ELR (cell line): ENCODE measurements around the gene OSMR.
"Not testable (repeated sequence)": the region's sequence is repeated elsewhere in the genome, so short reads cannot be mapped to it uniquely, and the experiment has no call there.

Source experiments
- DNase-seq: peaks from one replicate; pipeline ENCODE4 v3.0.0-alpha.2; 2015; ENCODE audit warnings: low read depth

Gene OSMR

DNA sequence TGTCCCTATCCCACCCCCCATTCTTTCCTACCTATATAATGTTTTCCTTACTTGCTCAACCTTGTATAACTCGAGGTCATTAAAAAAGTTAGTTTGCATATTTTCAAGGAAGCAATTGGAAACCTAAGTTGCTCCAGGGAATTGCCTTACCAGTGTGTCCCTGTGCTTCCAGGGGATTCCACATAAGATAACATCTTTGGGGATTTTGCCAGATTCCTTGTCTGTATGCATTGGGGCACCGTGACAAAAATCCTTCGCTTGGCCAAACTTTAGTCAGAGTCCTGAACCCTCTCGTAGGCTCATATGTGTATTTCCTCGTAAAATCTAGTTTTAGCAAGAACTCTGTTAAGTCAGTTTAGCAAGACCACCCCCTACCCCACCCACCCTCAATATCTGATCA lies 14.7 kb upstream of the OSMR start:
- DNase-seq: no peak

DNA sequence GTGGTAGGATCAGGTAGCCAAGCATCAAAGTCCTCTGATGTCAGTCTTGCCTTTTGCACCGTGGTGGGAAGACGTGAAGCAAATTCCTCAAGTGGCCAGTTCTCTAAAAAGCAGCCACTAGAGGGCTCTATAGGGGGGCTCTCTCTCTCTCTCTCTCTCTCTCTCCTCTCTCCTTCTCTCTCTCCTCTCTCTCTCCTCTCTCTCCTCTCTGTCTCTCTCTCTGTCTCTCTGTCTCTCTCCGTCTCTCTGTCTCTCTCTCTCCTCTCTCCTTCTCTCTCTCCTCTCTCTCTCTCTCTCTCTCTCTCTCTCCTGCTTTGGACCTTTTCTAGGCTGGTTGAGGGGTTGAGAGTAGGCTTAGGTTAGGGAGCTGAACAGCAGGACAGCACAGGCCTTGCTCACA lies 13.9 kb upstream of the OSMR start:
- DNase-seq: peak; percentile 80

DNA sequence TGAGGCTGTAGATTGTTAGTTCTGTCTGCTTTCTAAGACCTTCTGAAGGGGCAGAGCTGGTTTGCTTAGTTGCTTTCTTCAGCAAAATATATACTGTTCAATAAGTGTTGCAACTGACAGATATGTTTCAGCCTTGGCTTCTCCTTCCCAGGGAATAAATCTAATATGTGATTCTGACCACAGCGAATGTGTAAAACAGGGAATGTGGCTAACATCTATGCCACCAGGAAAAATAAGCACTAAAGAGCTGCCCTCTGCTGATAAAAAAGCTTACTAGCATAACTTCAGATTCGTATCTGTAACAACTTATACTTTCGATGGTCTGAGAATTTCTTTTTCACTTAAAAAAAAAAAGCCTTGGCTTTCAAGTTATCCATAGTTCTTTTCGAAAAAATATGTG lies 13.0 kb upstream of the OSMR start:
- no peak for DNase-seq

DNA sequence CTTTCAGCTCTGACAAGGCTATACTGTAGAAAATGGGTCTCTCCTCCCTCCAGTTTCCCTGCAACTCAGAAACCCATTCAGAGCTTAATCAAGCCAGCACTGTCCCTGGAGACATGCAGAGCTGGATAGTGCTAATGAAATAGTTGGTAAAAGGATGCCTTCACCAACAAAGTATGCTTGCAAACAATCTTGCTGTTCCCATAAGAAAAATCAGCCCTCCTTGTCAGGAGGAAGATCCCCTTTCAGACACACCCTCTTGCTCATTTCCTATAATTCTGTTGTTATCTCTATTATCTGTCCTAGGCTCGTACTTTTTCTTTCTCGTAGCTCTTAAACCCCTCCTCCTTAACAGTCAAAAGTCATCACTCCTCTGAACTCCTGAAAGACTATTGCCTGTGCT lies 9.9 kb upstream of the OSMR start:
- peak; percentile 36 for DNase-seq

DNA sequence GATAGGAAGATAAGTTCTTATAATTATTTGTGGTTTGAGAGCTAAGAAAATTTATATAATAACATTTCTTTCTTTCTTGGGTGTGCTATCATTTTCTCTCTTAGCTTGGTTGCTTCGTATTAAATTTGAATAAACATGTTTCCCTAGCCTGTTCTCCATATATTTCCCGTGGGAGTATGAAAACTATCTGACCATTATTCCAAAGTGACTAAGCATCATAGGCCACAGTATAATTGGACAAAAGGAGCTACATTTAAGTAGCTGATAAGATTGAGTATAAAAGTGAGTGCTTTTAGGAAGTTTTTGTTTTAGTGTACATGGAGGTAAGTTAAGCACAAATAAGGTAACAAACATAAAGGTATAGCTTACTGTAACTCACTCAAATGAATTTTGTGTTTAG lies 8.4 kb upstream of the OSMR start:
- no peak for DNase-seq

DNA sequence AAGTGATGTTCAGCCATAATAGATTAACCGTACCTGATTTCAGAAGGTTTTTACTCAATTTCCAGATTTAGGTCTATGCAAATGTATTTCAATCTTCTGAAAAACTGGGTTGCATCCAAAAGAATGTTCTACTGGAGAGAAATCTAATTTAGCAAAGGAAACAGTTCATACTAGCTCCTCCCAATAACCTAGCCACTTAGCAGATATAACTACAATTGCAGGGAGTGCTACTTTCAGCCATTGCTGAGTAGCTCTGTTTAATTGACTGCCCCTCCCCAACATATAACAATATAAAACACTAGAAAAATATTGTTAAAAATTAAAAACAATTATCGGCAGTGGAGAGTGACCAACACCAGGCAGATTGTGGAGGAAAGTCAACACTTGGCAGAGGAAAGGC lies 7.9 kb upstream of the OSMR start:
- no peak for DNase-seq

DNA sequence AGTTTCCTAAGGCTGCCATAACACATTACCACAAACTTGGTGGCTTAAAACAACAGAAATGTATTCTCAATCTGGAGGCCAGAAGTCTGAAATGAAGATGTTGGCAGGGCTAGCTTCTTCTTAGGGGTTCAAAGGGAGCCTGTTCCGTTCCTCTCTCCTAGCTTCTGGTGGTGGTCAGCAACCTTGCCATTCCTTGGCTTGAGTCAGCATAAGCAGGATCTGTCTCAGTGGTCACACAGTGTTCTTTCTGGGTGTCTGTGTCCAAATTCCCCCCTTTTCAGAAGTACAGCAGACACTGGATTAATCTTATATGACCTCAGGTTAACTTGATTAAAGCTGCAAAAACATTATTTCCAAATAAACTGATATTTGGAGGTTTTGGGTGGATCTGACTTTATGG lies 2.1 kb upstream of the OSMR start:
- no peak for DNase-seq

DNA sequence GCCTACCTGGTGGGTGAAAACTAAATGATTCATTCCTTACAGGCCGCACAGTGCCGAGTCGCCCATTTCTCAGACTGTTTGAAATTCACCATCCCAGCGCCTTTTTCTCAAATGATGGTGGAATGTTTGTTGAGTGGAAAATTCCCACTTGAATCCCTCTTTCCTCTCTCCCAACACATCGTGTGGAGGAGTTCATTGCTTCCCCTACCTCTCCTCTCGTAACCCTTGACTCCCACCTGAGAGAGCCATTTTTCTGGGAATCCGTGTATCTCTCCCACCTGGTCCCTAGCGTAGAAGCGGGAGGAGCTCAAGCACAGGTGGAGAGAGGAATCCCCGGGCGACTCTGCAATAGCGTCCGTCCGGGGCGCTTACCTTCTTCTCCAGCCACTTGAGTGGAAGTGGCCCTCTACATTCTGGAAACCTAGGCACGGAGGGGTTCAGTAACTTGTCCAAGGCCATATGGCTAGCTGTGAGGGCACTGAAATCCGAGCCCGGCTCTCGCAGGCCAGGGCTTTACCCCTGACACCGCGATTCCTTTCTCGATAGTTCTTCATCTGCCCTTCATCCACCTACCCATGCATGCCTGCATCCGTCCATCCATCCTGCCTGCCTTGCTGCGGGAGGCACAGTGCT lies 683 bp downstream of the OSMR start:
- peak; percentile 40 for DNase-seq

DNA sequence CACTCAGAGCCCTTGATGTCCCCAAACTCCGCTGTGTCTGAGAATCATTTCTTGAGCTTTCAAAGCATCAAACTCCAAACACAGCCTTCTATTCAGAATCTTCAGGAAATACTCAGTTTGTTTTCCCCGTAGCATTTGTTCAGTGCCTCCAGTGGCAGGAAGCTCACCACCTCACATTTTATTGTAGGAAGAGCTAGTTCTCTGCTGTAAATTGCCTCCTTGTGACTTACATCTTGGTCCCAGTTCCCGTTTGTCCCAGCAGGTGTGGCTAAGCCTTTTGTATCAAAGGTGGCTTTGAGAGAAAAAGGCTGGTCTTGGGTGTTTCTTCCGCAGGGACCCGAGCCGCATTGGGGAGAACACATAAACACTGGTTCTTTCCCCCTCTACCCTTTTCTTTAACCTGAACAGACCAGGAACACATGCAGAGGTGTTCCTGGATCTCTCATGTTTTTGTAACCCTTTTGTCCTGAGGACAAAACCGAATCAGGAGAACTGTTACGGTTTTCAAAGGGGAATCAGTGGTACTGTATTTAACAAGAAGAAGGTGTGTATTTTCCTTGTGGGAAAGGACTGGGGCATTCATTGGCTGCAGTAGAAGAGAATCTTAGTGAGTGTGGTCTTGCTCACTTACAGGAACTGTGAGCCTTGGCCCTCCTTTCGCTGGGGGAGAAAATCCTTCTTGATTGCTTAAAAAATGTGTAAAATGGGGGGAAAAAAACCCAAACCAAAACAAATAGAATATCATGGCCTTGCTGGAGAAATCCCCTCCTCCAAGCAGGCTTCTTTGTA lies 1.9 kb downstream of the OSMR start:
- peak; percentile 28 for DNase-seq

DNA sequence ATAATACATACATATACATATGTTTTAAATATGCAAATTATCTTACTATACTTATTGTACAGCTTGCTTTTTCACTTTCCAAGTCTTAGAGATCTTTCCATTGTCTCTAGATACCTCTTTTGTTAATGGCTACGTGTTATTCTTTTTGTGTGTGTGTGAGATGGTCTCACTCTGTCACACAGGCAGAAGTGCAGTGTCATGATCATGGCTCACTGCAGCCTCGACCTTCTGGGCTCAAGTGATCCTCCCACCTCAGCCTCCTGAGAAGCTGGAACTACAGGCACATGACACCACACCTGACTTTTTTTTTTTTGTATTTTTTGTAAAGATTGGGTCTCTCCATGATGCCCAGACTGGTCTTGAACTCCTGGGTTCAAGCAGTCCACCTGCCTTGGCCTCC lies 2.8 kb downstream of the OSMR start:
- no peak for DNase-seq

DNA sequence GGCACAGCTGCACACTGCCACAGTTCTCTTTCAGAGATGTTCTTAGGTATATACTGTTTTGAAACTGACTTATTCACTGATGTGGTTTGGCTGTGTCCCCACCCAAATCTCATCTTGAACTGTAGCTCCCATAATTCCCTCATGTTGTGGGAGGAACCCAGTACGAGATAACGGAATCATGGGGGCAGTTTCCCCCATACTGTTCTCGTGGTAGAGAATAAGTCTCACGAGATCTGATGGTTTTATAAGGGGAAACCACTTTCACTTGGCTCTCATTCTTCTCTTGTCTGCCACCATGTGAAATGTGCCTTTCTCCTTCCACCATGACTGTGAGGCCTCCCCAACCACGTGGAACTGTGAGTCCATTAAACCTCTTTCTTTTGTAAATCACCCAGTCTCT lies 5.8 kb downstream of the OSMR start:
- DNase-seq: not testable (repeated sequence)

DNA sequence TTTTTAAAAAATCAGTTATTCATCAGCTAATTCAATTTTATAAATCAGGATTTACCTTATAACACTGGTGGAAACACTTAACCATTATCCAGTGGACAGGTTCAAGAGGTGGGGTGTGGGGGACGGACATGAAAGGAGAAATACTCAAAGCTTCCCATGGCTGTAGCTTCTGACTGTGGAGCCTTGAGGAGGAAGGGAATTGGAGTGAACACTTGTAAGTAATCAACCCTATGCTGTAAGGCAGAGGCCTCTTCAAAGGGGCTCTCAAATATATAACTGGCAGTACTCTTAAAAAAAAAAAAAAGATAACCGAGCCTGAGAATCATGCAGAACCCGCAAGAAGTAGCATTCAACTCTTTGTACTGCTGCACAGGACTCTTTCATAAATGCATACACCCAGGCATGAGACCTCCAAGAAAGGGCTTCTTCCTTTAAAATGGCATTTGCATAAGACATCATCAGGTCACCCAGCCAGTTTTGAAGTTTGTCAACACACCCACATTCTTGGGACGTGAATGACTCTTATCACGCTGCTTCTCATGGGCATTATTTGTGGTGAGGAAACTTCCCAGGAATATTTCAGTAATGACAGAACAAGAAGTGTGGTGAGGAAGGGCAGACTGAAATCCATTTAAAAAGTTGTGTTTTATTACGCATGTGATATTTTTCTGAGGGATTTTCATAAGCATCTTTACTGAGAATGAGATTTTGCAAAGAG lies 8.1 kb downstream of the OSMR start:
- peak; percentile 98 for DNase-seq

DNA sequence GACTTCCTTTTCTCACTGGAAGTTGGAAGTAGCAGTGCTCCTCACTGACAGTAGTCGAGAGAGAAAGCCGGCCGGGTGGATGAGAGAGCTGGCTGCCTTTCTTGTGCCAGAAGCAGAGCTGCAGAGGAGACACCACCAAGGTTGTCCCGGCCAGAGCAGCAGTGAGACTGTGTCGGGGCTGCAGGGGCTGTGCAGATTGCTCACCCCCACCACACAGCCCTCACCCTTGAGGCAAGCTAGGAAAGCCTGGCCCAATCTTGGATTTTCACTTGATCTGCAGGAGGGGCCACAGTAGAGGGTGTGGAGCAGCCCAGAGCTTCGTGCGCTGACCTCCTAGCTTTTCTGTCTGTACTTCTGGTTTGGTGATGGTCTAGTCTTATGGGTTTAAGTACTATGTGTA lies 9.1 kb downstream of the OSMR start:
- no peak for DNase-seq

DNA sequence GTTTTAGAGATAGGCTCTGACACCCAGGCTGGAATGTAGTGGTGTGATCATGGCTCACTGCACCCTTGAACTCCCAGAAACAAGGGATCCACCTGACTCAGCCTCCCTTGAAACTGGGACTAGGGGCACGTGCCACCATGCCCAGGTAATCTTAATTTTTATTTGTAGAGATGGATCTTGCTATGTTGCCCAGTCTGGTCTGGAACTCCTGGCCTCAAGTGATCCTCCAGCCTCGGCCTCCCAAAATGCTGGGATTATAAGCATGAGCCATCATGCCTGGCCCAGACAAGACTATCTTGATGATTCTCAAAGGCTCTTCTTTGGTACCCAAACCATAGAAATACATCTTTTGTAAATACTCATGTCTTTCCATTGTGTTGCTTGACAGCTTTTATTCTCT lies 10.8 kb downstream of the OSMR start:
- DNase-seq: no peak

DNA sequence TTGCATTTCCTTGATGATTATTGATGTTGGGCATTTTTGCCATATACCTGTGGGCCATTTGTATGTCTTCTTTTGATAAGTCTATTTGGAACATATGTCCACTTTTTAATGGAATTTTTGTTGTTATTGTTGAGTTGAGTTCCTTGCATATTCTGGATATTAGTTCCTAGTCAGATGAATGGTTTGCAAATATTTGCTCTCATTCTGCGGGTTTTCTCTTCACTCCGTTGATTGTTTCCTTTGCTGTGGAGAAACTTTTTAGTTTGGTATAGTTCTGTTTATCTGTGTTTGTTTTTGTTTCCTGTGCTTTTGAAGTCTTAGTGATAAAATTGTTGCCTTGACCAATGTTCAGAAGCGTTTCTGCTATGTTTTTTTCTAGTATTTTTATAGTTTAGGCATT lies 13.0 kb downstream of the OSMR start:
- no peak for DNase-seq

DNA sequence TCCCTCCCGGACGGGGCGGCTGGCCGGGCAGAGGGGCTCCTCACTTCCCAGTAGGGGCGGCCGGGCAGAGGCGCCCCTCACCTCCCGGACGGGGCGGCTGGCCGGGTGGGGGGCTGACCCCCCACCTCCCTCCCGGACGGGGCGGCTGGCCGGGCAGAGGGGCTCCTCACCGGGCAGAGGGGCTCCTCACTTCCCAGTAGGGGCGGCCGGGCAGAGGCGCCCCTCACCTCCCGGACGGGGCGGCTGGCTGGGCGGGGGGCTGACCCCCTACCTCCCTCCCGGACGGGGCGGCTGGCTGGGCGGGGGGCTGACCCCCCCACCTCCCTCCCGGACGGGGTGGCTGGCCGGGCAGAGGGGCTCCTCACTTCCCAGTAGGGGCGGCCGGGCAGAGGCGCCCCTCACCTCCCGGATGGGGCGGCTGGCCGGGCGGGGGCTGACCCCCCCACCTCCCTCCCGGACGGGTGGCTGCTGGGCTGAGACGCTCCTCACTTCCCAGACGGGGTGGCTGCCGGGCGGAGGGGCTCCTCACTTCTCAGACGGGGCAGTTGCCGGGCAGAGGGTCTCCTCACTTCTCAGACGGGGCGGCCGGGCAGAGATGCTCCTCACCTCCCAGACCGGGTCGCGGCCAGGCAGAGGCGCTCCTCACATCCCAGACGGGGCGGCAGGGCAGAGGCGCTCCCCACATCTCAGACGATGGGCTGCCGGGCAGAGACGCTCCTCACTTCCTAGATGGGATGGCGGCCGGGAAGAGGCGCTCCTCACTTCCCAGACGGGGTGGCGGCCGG lies 16.4 kb downstream of the OSMR start:
- not testable (repeated sequence) for DNase-seq

DNA sequence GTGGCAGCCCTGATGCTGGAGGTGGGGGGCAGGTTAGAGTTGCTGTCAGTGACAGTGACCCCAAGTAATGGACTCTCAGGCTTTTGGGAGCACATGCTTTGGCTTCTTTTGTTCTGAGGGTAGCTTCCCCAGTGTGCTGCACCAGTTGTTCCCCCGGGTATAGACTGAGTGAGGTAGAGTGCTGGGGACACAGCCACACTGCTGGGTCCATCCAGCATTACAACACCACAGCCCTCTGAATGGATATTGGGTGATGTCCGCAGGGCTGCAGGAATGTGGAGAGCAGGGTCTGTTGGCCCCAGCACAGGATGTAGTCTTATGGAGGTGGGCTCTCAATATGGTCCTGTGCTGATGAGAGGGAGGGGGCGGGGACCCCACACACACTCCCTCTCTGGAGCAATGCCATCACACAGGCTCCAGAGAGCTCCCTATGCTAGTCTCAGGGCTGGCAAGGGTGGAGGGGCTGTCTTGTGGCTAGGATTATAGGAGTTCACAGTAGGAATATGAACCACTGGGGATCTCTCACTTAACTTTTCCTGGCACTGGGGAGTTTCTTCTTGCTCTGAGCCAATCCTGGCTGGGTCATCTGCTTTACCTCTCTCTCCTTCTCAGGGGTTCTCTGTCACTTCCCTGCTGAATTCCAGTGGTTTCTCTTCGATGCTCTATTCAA lies 20.7 kb downstream of the OSMR start:
- DNase-seq: no peak

DNA sequence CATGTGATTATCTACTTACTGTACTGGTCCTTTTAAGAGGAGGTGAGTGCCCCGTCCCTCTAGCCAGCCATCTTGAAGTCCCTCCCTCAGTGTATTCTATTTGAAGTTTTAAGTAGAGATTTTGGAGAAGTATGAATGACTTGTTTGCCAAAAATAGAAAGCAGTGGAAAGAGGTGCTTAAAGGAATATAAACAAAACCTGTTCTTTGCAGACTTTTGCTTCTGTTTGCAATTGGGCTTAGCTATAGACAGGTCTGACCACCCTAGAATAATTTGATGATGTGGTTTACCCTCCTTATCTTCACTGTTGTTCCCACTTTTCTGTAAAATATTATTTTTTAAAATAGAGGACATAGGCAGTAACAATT lies 21.2 kb downstream of the OSMR start:
- DNase-seq: no peak

DNA sequence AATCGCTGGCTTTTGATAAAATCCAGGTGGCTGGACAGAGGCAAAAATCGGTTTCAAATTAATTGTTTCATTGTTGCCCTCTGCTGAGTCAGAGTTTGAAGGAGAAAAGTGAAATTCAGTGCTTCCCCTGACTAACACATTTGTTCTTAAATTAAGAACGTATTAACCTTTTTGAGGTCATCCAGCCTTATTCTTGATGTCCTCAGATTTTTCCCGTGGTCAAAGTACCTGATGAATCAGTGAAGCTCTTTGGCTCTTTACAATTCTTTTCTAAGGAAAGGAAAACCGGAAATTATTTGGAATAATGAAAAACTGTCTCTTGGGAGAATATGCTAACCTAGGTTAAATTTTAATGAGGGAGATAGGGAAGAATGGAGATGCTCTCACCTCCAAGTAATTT lies 21.6 kb downstream of the OSMR start:
- DNase-seq: no peak

DNA sequence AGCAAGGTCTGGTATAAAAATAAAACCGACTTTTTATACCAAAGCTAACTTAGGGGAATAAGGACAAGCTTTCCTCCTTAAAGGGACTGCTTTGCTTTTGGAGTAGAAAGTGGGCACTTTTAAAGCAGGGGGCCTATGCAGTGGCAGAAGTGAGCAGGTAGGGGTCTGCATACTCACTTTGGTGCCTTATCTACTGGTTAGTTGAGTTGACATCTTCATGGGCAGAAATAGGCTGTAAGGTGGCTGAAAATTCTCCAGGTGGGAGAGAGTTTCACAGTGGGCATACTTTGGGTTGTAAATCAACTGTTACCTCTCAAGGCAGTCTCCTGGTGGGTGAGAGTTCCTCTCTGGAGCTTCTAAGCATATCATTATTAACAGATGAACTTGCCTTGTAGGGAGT lies 24.8 kb downstream of the OSMR start:
- DNase-seq: no peak

DNA sequence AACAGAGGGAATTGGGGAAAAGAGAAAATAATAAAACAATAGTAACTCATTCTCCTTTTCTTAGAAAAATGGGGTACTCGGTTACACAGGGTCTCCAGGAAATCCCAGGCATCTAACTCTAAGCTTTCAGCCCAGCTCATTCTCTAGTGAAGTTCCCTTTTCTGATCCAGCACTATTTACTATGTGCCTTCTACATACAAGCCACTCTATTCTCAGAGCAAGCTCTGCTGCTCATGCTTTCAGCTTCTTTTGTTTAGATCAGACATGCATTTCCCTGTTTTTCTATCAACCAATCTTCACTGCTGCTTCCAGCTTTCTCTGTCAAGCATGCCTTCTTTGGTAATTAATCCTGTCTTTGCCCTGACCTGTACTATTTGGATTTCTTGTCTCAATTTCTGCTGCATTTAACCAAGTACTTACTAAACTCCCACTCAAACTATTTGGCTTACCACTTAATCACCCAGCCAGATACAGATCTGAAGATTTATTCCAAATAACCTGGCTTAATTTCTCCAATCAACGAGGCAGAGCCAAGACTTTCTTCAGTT lies 25.3 kb downstream of the OSMR start:
- no peak for DNase-seq
